EL (cell line): ENCODE results near the gene PSORS1C1.

Experiments used
- DNase-seq: peaks from one replicate; pipeline ENCODE4 v3.0.0-alpha.2; 2016

Gene PSORS1C1

GRCh38 chr6:31096656-31097055 is 17.9 kb upstream of the PSORS1C1 start:
- no peak for DNase-seq

- DNase-seq = no peak
These were observed 16.1 kb upstream of the PSORS1C1 start for GRCh38 chr6:31098449-31098938.

GRCh38 chr6:31103136-31103535 is 11.5 kb upstream of the PSORS1C1 start:
- DNase-seq = no peak

GRCh38 chr6:31107052-31107451 is 7.5 kb upstream of the PSORS1C1 start:
- no peak for DNase-seq

GRCh38 chr6:31110825-31111582 is 3.6 kb upstream of the PSORS1C1 start:
- no peak for DNase-seq

- no peak for DNase-seq
These were observed 2.9 kb upstream of the PSORS1C1 start for GRCh38 chr6:31111712-31112111.

- DNase-seq = no peak
These were observed 2.1 kb upstream of the PSORS1C1 start, which contains the start of gene C6orf15 for GRCh38 chr6:31112478-31112877. Gene C6orf15, minus strand, starts transcription at chr6:31112575. Its CDS starts 20 bp downstream, at chr6:31112555.

GRCh38 chr6:31113861-31114540 is 599 bp upstream of the PSORS1C1 start:
- peak; percentile 46 for DNase-seq

GRCh38 chr6:31114970-31115849 is 610 bp downstream of the PSORS1C1 start:
- DNase-seq = peak; percentile 78

GRCh38 chr6:31115941-31116560 is 1.5 kb downstream of the PSORS1C1 start:
- no peak for DNase-seq

- DNase-seq = no peak
These were observed 2.2 kb downstream of the PSORS1C1 start for GRCh38 chr6:31116661-31117385.

GRCh38 chr6:31118178-31118577 is 3.6 kb downstream of the PSORS1C1 start:
- DNase-seq = no peak

- DNase-seq = no peak
These were observed 5.7 kb downstream of the PSORS1C1 start, which contains the start of gene CDSN for GRCh38 chr6:31120151-31120915. Gene CDSN, minus strand, starts transcription at chr6:31120446. Its CDS starts 27 bp downstream, at chr6:31120419.

- no peak for DNase-seq
These were observed 6.7 kb downstream of the PSORS1C1 start for GRCh38 chr6:31121131-31121790.

GRCh38 chr6:31122791-31123706 is 8.4 kb downstream of the PSORS1C1 start:
- peak; percentile 91 for DNase-seq

GRCh38 chr6:31125162-31125561 is 10.6 kb downstream of the PSORS1C1 start:
- no peak for DNase-seq

GRCh38 chr6:31125586-31126363 is 11.2 kb downstream of the PSORS1C1 start:
- peak; percentile 83 for DNase-seq

- no peak for DNase-seq
These were observed 12.0 kb downstream of the PSORS1C1 start for GRCh38 chr6:31126396-31127175.
